ENCODE results near the gene ERP29.
"Not testable (repeated sequence)": the region's sequence is repeated elsewhere in the genome, so short reads cannot be mapped to it uniquely, and the experiment has no call there.

The ERP29 gene

GRCh38 chr12:112005419-112006395 lies 7.5 kb upstream of the ERP29 start:
- DNase-seq: no peak

GRCh38 chr12:112007945-112008344 lies 5.3 kb upstream of the ERP29 start:
- DNase-seq: no peak

DNA sequence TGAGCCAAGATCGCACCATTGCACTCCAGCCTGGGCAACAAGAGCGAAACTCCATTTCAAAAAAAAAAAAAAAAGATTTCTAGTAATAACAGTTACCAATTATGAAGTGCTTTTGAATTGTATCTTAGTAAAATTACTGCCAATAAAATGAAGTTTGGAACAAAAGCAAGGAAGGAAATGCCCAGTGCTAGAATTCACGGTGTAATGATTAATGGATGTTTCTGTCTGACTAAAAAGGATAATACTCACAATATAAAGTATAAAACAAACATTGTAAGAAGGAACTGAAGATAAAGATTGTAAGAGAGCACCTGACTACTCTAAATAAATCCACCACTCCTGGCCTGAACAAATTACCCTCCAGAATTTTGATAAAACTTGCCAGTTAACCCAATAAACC lies 4.3 kb upstream of the ERP29 start:
- DNase-seq: no peak

DNA sequence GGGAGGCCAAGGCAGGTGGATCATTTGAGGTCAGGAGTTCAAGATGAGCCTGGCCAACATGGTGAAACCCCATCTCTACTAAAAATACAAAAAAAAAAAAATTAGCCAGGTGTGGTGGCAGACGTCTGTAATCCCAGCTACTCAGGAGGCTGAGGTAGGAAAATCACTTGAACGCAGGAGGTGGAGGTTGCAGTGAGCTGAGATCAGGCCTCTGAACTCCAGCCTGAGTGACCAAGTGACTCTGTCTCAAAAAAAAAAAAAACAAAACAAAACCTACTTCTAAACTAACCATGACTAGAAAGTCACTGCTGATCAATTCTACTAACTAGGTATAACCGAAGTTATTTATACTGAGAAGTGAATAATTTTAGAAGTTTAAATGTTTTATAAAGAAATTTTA lies 3.6 kb upstream of the ERP29 start:
- not testable (repeated sequence) for DNase-seq

- DNase-seq: no peak
Observed at GRCh38 chr12:112010415-112011344, 2.5 kb upstream of the ERP29 start.

- DNase-seq: no peak
Observed at GRCh38 chr12:112011685-112012084, 1.5 kb upstream of the ERP29 start.

DNA sequence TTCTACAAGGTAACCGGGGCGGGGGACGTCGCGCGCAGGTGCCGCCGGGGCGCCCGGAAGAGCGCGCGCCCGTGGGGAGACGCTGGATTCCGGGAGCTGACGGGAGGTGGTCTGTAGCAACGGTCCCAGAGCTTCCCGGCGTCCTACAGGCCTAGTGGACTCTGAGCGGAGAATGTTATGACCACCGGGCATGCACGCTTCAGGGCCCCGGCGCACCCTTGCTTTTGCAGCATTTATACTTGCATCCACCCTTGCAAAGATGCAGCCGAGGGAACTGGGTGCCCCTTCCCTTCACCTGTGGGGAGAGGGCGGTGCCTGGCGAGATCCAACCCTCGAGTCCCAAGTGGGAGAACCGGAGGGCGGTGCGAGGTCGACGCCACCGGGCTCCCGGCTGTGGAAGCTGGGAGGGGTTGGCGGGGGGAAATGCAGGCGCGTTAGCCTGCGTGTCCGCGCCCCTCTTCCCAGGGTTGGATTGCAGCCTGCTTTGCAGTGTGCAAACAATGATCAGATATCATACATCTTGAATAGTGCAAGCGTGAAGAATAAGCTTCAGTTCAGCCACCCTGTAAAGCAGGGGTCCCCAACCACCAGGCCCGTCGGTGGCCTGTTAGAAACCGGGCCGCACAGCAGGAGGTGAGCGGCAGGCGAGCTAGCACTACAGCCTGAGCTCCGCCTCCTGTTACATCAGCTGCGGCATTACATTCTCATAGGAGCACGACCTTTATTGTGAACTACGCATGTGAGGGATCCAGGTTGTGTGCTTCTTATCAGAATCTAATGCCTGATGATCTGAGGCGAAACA lies 576 bp downstream of the ERP29 start:
- peak; percentile 60 for DNase-seq

DNA sequence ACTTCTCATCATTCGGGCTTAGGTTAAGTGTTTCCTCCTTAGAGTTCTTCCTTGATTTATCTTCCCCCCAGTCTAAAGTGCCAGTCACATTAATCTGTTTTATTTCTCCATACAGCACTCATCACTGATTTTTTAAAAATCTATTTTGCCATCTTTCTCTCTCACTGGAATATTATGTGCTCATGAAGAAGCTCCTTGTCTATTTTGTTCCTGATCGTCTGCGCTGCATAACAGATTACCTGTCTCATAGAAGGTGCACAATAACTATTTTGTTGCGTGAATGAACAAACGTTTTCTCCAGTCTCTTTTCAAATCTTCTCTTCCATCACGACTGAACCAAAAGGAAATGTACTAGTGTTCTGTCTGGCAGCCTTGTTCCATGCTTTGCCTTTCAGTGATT lies 2.7 kb downstream of the ERP29 start:
- no peak for DNase-seq

GRCh38 chr12:112017041-112017440 lies 3.8 kb downstream of the ERP29 start:
- no peak for DNase-seq

GRCh38 chr12:112018571-112019237 lies 5.5 kb downstream of the ERP29 start:
- DNase-seq: no peak

GRCh38 chr12:112020947-112021457 lies 7.8 kb downstream of the ERP29 start:
- no peak for DNase-seq

DNA sequence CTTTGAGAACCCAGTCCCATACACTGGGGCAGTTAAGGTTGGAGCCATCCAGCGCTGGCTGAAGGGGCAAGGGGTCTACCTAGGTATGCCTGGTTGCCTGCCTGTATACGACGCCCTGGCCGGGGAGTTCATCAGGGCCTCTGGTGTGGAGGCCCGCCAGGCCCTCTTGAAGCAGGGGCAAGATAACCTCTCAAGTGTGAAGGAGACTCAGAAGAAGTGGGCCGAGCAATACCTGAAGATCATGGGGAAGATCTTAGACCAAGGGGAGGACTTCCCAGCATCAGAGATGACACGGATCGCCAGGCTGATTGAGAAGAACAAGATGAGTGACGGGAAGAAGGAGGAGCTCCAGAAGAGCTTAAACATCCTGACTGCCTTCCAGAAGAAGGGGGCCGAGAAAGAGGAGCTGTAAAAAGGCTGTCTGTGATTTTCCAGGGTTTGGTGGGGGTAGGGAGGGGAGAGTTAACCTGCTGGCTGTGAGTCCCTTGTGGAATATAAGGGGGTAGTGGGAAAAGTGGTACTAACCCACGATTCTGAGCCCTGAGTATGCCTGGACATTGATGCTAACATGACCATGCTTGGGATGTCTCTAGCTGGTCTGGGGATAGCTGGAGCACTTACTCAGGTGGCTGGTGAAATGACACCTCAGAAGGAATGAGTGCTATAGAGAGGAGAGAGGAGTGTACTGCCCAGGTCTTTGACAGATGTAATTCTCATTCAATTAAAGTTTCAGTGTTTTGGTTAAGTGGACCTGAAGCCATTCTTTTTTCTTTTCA lies 9.2 kb downstream of the ERP29 start:
- DNase-seq: no peak

DNA sequence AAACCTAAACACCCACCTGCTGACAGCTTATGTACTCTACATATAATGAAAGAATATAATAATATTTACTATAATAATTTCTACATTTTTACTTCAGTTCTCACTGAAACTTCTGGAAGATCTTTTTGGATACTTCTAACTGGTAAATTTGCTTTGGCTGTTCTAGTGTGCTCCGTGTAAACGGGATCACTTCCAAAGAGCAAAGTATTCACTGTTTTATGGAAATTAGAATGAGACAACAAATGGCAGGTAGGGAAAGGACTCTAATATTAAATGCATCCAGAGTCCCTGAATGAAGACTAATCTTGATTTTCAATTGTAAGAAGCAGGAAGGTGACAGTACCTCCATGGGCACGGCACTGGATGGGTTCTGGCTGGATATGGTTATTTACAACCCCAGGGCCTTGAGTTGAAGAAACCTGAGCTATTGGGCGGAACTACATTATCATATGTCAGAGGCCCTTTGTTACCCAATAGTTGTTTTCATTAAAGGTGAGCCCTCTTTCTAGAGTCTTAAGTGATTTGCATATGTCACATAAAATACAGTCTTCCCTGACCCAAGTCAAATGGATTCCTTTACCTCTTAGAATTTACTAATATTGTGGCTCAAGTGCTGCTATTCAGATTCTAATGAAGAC lies 10.7 kb downstream of the ERP29 start:
- no peak for DNase-seq

GRCh38 chr12:112025808-112026375 lies 12.7 kb downstream of the ERP29 start:
- no peak for DNase-seq

GRCh38 chr12:112029301-112029700 lies 16.1 kb downstream of the ERP29 start:
- DNase-seq: no peak

- DNase-seq: no peak
Observed at GRCh38 chr12:112031472-112031871, 18.2 kb downstream of the ERP29 start.

DNA sequence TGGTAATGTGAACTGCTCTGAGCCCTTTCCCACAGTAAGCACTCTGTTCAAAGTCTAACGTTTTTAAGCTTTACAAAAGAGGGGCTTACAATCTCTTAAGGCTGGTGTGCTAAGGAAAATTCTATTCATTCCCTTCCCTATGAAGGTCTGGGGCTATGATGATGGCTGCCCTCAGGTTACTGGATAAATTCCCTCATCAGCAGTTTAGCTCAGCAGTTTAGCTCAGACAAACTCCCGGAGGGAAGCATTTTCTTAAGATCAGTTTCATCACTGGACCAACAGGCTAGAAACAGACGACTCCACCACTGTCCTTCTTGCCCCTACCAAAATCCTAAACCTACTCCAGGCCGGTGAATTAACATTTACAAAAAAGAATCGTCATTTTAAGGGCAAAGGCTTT lies 19.1 kb downstream of the ERP29 start:
- no peak for DNase-seq

DNA sequence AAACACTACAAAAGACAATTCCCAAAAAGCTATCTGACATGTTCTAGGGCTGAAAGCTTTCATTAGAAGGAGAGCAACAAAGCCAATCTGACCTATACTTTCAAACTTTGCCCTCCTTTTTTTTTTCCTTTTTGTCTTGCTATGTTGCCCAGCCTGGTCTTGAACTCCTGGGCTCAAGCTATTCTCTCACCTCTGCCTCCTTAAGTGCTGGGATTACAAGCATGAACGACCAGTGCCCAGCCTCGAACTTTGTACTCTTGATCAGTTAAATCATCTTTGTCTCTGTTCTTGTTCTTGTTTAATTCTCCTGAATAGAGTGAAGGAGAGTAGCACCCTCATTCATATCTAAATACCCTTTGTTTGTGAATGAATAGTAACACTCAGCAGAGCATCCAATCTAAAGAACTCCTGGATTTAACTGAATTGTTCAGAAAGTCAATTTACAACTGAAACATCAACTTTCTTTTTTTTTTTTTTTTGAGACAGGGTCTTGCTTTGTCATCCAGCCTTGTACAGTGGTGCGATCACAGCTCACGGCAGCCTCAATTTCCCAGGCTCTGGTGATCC lies 22.1 kb downstream of the ERP29 start:
- DNase-seq: no peak

DNA sequence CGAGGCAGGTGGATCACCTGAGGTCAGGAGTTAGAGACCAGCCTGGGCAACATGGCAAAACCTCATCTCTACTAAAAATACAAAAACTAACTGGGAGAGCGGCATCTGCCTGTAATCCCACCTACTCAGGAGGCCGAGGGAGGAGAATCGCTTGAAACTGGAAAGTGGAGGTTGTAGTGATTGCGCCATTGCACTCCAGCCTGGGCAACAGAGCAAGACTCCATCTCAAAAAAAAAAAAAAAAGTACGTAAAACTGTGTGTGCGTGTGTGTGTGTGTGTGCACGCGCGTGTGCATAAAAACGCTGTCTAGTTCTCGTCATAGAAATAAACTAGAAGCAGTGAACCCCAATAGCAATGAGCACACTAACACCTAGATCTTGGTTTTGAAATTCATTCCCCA lies 23.4 kb downstream of the ERP29 start:
- DNase-seq: not testable (repeated sequence)

DNA sequence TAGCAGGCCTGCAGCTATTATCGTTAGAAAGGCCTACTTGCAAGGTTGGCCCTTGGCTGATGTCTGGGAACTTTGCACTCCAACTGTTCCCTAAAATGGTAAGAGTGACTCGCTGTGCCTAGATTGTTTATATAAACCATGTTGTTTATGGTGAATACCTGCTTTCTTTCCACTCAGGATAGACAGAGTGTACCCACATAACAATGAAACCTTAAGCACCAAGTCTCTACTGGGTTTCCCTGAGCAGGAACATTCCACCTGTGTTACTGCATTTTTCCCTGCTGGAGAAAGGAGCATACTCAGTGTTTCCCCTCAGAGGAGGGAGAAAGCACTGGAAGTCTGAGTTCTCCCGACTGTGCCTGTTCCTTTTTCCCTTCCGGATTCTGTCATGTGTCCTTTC lies 32.8 kb downstream of the ERP29 start:
- DNase-seq: no peak
